AG04449 (cell line): ENCODE data around the gene MGLL.

ENCODE experiments used
- CTCF ChIA-PET: fragments of 350-600 bp; formaldehyde crosslinking; extraction: SDS; loops from one replicate; lab custom pipeline; 2021; ENCODE audit warnings: antibody characterized with exemption; lab: Yijun Ruan, JAX
- POLR2A ChIA-PET: fragments of 400-600, 350-600 bp; formaldehyde crosslinking; extraction: SDS; loops from one replicate; lab custom pipeline; 2020; ENCODE audit warnings: antibody characterized with exemption, inconsistent platforms; lab: Yijun Ruan, JAX
- DNase-seq: peaks from one replicate; pipeline ENCODE4 v3.0.0-alpha.2; 2010; ENCODE audit warnings: low read depth, low spot score
- H3K4me3 ChIP-seq: 2 replicates; pipeline ENCODE4 v1.5.1; 2011; ENCODE audit warnings: low read depth, mild to moderate bottlenecking, control low read depth, low read length
- CTCF ChIP-seq: IDR thresholded peaks from one replicate; pipeline ENCODE4 v1.5.1; 2011; ENCODE audit warnings: mild to moderate bottlenecking, moderate library complexity, low read length, control low read depth, inconsistent platforms; ENCODE audit not compliant: insufficient read depth; ENCODE audit errors: missing control alignments

MGLL gene

GRCh38 chr3:127775398-127776109 lies 46.8 kb downstream of the MGLL start:
- DNase-seq, result peak; percentile 56
- H3K4me3 ChIP-seq, result no peak overlapping the region
- ChIA-PET POLR2A (interaction anchor here (0.8 kb wide), 1 partner anchor 16 kb away, joined by 3 read pairs; no protein-coding TSS in a partner anchor), CTCF (no interaction called here)
- peak; percentile 9 for TF ChIP-seq CTCF

GRCh38 chr3:127774647-127775046 lies 47.7 kb downstream of the MGLL start:
- no peak for TF ChIP-seq CTCF
- ChIA-PET CTCF (no interaction called here), POLR2A (no interaction called here)
- no peak for DNase-seq
- H3K4me3 ChIP-seq, result no peak overlapping the region

- no peak for TF ChIP-seq CTCF
- POLR2A ChIA-PET, result no interaction called here
- DNase-seq, result no peak
Measured at GRCh38 chr3:127773752-127774395, 48.4 kb downstream of the MGLL start.

GRCh38 chr3:127772827-127773751 lies 49.2 kb downstream of the MGLL start:
- no peak for TF ChIP-seq CTCF
- DNase-seq, result no peak
- CTCF ChIA-PET, result no interaction called here
- POLR2A ChIA-PET, result no interaction called here
- H3K4me3 ChIP-seq, result no peak overlapping the region

More at GRCh38 chr3:127773752-127774395, 48.4 kb downstream of the MGLL start:
- H3K4me3 ChIP-seq, result no peak overlapping the region
- CTCF ChIA-PET, result no interaction called here

GRCh38 chr3:127772273-127772672 lies 50.0 kb downstream of the MGLL start:
- CTCF ChIA-PET, result no interaction called here

More at GRCh38 chr3:127772273-127772672, 50.0 kb downstream of the MGLL start:
- no peak for DNase-seq
- no peak for TF ChIP-seq CTCF
- no peak overlapping the region for H3K4me3 ChIP-seq
- POLR2A ChIA-PET, result no interaction called here
